ENCODE results near the gene UST.

Gene UST

GRCh38 chr6:148803979-148804378 lies 57.1 kb downstream of the UST start:
- no peak for DNase-seq (ENCODE audit: low spot score)

- DNase-seq (ENCODE audit: low spot score): no peak
Measured at GRCh38 chr6:148805777-148806176, 58.9 kb downstream of the UST start.

DNA sequence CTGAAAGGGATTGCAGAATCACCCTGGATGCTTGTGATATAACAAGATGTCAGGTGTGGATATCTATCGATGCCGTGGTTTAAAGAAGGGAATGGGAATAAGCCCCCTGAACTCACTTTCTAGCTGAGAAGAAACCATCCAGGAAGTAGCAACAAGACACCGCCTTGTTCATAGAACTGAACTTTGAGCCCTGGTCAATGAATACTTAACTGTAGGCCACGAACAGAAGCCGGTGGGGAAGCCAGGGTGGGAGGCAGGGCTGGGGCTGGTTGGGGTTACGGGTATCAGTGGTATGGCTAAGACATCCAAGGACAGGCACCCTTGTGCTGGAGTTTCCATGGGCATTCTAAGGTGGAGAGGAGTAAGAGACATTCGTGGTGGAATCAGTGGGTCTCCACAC lies 61.0 kb downstream of the UST start:
- no peak for DNase-seq (ENCODE audit: low spot score)

DNA sequence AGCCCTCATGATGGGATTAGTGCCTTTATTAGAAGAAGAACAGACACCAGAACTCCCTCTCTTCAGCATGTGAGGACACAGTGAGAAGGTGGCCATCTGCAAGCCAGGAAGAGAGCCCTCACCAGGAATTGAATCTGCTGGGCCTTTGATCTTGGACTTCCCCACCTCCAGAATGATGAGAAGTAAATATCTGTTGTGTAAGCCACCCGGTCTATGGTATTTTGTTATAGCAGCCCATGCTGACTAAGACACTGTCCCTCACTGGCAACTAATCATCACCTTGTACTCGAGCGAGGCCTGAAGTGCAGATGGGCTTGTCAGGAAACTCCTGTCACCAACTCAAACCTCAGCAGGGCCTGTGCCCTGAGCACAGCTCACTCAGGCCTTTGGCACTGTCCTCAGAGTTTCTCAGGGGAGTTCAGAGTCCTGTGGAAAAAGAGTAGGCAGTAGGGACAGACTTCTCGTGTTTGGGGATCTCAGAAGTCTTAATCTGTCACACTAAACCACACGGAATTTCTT lies 62.0 kb downstream of the UST start:
- no peak for DNase-seq (ENCODE audit: low spot score)

DNA sequence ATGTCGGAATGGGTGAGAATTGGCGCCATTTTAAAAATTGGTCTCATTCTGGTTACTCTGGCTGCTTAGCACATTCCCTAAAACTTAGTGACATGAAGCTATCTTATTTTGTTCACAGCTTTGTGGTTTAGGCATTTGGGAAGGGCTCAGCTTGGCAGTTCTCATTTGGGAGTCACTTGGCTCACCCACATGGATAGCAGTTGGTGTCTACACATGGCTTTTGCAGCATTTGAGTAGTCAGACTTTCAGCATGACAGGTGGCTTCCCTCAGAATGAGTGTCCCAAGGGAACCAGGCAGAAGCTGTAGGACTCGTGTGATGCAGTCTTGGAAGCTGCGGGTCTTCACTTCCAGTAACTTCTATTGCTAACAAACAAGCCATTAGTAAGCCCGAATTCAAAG lies 64.6 kb downstream of the UST start:
- peak; percentile 63 for DNase-seq (ENCODE audit: low spot score)

DNA sequence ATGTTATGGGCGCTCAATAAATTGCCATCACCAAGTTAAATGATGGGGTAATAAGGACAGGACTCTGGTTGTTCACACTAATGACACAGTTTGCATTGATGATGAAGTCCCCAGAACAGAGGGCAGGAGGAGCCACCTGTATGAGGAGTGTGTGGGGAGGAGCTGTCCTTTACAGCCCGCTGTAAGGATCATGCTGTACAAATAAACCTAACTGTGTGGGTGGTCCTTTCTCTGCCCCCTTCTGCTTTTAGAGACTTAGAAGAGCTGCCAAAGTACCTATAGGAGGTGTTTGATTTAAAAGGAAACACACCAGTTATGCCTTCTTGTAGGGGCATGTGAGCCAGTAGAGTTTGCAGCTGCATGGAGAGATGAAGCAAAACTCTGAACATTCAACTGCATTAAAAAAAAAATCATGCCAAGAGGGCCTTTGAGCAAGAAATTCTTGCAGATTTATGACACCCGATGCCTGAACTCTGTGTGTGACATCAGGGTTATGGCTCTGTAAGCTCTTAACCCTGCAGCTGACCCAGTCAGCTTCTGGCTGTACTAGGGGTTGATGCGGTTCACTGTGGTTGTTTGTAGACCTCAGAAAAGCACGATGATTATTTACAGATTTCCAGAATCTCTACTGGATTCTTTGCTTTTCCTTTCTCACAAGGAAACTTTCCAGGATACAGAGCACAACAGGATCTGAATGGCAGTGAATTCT lies 67.4 kb downstream of the UST start:
- no peak for DNase-seq (ENCODE audit: low spot score)

GRCh38 chr6:148814869-148815268 lies 68.0 kb downstream of the UST start:
- no peak for DNase-seq (ENCODE audit: low spot score)

DNA sequence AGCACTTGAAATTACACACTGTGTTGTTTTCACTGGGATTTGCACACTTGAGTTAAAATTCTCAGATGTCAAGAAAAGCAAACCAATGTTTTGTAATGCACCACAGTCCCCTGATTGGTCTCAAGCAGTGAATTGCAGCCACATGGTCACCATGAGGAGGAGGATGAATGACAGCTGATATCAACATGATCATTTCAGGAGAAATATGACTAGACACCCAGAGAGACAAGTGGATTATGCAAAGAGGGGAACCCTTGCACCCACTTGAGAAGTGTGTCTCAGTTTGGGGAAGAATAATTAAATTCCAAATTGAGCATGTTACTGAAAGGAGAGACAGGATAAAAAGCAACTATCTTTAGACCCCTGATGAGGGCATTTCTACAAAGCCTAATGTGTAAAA lies 69.3 kb downstream of the UST start:
- no peak for DNase-seq (ENCODE audit: low spot score)

DNA sequence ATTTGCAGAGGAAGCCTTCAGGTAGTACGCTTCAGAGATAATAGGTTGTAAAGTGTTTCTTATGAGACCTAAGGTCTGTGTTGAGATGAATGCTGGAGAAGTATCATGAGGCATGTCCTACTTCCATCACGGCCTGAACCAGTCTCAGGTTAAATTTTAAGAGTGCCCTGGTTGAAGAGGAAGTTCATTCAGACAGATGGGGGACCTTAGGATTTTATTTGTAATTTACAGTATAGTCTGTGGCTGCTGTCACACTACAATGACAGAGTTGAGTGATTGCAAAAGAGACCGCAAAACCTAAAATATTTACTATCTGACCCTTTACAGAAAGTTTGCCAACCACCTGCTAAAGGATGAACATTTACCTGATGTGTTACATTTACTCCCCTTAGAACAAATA lies 70.9 kb downstream of the UST start:
- no peak for DNase-seq (ENCODE audit: low spot score)

DNA sequence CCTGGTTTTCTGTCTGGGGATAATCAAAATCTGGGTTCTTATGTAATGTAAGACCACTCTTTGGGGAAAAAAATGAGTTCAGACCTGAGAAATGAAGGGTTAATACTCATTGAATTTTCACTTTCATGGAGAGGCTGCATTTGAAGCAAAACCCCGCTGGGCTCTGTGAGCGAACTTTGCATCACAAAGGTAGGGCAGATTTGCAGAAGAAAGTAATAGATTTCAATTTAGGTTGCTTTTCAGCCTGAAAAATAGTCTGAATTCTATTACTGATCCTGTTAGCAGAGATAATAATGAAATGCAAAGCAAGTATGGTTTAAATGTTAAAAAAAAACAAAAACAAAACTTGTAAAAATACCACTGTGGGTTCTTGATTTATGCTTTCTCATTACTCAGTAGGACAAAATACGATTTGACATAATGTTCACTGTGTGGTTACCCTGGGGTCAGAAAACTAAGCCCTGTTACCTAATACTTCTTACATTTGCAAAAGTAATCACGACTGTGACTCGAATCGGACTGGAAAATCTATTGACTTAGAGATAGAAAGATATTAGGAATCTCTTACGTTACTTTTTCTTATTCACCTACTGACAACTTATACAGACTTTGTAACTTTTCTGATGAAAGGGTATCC lies 72.2 kb downstream of the UST start:
- no peak for DNase-seq (ENCODE audit: low spot score)

- DNase-seq (ENCODE audit: low spot score): no peak
Measured at GRCh38 chr6:148819852-148820251, 73.0 kb downstream of the UST start.

GRCh38 chr6:148822819-148823218 lies 76.0 kb downstream of the UST start:
- DNase-seq (ENCODE audit: low spot score): no peak

- DNase-seq (ENCODE audit: low spot score): no peak
Measured at GRCh38 chr6:148824291-148824690, 77.5 kb downstream of the UST start.

DNA sequence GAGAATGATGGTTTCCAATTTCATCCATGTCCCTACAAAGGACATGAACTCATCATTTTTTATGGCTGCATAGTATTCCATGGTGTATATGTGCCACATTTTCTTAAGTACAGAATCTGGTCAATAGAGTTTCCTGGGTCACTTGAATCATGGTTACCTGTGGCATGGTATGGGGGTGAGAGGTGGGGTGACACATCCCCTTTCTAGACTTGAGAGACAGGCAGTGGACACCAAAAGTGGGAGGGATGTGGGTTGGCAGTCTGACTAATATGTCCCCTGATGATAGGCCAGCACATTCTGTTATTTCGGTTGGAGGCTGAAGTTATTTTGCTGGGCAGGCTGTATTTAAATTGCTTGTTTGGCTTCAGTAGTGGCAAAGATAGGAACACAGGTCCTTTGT lies 78.1 kb downstream of the UST start:
- DNase-seq (ENCODE audit: low spot score): no peak

DNA sequence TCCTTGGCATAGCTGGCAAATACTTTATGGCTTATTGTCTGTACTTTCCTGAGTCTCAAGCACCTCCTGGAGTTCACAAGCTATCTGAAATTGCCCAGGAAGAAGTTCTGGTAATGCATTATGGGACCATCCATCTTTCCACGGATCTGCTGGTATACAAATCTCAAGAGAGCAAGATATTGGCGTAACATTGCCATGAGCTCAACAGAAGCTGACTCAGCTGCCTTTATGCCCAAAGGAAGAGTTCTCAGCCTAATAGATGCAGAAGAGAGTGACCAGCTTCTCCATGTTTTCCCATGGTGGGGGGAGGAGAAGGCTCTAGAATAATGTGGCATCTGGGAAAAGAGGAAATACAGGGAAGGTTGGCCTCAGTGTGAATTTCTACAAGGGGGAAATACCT lies 78.7 kb downstream of the UST start:
- no peak for DNase-seq (ENCODE audit: low spot score)

DNA sequence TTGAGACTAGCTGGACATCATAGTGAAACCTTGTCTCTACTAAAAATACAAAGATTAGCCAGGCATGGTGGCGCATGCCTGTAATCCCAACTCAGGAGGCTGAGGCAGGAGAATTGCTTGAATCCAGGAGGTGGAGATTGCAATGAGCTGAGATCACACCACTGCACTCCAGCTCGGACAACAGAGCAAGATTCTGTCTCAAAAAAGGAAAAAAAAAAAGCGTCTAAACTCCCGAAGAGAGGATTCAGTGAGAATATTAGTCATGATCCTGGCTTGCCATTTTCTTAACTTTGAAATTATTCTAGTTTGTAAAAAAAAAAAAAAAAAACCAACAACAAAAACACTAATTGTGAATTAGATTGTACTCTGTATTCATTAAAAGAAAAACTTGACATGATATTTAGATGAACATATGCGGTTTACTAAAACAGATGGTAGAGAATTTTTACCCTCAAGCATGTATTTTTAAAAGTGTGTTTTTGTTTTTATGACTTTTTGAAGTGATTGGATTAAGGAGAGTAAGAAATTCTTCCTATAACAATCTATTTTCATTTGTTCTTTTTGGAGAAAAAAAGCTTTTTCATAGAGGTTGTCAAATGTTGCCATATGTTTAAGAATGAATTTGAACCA lies 80.7 kb downstream of the UST start:
- no peak for DNase-seq (ENCODE audit: low spot score)

- DNase-seq (ENCODE audit: low spot score): no peak
Measured at GRCh38 chr6:148828047-148828446, 81.2 kb downstream of the UST start.

DNA sequence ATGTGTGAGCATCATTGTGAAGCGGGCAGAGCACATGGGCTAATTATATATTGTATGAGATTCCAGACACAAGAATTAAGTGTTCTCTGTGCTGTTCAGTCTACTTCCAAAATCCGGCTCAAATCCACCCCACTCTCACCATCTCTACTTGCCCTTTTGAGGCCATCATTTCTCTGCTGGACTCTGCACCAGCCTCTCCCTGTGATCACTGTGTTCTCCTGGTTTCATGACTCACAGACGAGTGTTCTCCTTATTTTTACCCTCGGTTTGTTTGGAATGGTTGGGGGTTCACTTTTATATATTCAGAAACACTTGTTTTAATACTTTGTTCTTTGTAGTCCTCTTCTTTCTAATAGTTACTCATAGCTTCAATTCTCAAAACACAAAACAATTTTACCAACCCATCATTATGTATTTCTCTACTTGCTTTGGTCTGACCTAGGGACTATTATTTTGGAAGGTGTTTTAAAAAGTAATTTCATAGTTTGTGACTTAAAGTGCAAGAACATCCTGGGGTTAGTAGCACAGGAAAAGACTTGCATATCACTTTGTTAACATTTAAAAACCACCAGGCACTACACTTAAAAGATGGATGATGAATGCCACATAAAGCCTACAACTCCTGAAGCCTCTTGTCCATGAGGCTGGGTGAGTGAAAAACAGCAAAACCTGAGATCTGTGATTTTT lies 82.7 kb downstream of the UST start:
- DNase-seq (ENCODE audit: low spot score): no peak

DNA sequence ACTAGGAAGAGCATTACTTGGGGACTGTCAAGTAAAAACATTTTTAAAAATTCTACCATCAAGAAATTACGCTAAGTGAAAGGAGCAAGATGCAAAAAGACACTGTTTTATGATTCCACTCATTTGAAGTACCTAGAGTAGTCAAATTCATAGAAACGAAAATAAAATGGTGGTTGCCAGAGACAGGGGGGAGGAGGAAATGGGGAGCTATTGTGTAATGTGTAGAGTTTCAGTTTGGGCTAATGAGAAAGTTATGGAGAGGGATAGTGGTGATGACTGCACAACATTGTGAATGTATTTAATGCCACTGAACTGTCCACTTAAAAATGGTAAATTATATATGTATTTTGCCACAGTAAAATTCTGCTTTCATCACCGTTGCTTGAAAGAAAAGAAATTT lies 83.8 kb downstream of the UST start:
- no peak for DNase-seq (ENCODE audit: low spot score)

- no peak for DNase-seq (ENCODE audit: low spot score)
Measured at GRCh38 chr6:148831064-148831463, 84.2 kb downstream of the UST start.

DNA sequence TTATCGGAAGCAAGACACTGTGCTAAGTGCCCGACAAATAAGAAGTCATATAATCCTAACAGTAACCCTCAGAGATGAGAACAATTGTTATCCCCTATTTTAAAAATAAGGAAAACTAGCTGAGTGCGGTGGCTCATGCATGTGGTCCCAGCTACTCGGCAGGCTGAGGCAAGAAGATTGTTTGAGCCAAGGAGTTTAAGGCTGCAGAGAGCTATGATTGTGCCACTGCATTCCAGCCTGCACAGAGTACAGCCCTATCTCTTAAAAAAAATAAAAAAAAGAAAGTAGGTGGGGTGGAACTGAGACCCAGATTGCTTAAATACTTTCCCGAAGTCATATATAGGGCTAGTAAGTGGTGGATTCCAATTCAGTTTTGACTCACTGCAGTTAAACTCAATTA lies 84.7 kb downstream of the UST start:
- no peak for DNase-seq (ENCODE audit: low spot score)

GRCh38 chr6:148835920-148836441 lies 89.2 kb downstream of the UST start:
- peak; percentile 31 for DNase-seq (ENCODE audit: low spot score)

DNA sequence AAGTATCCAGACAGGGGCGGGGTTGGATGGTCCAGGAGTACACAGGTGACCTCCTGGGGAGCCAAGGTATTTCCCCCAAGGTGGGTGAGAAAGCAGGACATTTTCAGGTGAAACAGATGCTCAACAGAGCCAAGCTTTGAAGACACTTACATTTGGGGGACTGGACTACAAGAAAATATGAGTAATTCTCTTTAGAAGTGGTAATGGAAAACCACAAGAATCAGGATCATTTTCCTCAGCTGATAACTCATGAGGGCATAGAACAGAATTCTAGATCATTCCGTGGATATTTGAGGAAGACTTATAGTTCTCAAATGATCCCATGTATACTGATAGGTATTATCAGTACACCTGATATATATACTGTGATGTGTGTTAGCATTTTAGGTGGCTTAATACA lies 89.9 kb downstream of the UST start:
- no peak for DNase-seq (ENCODE audit: low spot score)
